GM18517 (cell line): ENCODE measurements around the gene EDIL3.

Source experiments
- ATAC-seq: cut with Tn5 transposase; IDR thresholded peaks from one replicate; pipeline ENCODE4 v1.9.1; 2021; ENCODE audit warnings: mild to moderate bottlenecking, moderate library complexity; ENCODE audit not compliant: unreplicated experiment

Gene EDIL3

GRCh38 chr5:84260939-84261338, 123.7 kb downstream of the EDIL3 start:
- ATAC-seq, result no peak

GRCh38 chr5:84260140-84260539, 124.5 kb downstream of the EDIL3 start:
- peak; percentile 58 for ATAC-seq

GRCh38 chr5:84259283-84260045, 125.2 kb downstream of the EDIL3 start:
- ATAC-seq, result no peak

- no peak for ATAC-seq
Measured at GRCh38 chr5:84257061-84257460, 127.6 kb downstream of the EDIL3 start.

GRCh38 chr5:84255315-84255714, 129.4 kb downstream of the EDIL3 start:
- ATAC-seq, result no peak

- ATAC-seq, result no peak
Measured at GRCh38 chr5:84253946-84254345, 130.7 kb downstream of the EDIL3 start.

GRCh38 chr5:84251503-84251902, 133.2 kb downstream of the EDIL3 start:
- no peak for ATAC-seq

- ATAC-seq, result no peak
Measured at GRCh38 chr5:84249918-84250630, 134.6 kb downstream of the EDIL3 start.

- ATAC-seq, result no peak
Measured at GRCh38 chr5:84248013-84248412, 136.7 kb downstream of the EDIL3 start.

- ATAC-seq, result no peak
Measured at GRCh38 chr5:84242286-84242685, 142.4 kb downstream of the EDIL3 start.

GRCh38 chr5:84239494-84239893, 145.2 kb downstream of the EDIL3 start:
- no peak for ATAC-seq

GRCh38 chr5:84237126-84237525, 147.6 kb downstream of the EDIL3 start:
- no peak for ATAC-seq

- no peak for ATAC-seq
Measured at GRCh38 chr5:84231433-84231832, 153.2 kb downstream of the EDIL3 start.

- ATAC-seq, result no peak
Measured at GRCh38 chr5:84229045-84229444, 155.6 kb downstream of the EDIL3 start.

- no peak for ATAC-seq
Measured at GRCh38 chr5:84228266-84228665, 156.4 kb downstream of the EDIL3 start.

- ATAC-seq, result no peak
Measured at GRCh38 chr5:84227236-84227635, 157.4 kb downstream of the EDIL3 start.

- ATAC-seq, result no peak
Measured at GRCh38 chr5:84218546-84218945, 166.1 kb downstream of the EDIL3 start.

- ATAC-seq, result no peak
Measured at GRCh38 chr5:84215521-84215920, 169.2 kb downstream of the EDIL3 start.

GRCh38 chr5:84213861-84214260, 170.8 kb downstream of the EDIL3 start:
- no peak for ATAC-seq

GRCh38 chr5:84213212-84213611, 171.5 kb downstream of the EDIL3 start:
- no peak for ATAC-seq

- no peak for ATAC-seq
Measured at GRCh38 chr5:84204772-84205171, 179.9 kb downstream of the EDIL3 start.

- no peak for ATAC-seq
Measured at GRCh38 chr5:84202136-84202535, 182.5 kb downstream of the EDIL3 start.
